HG02623 (cell line): ENCODE measurements around the gene MYO15A.

Source experiments
- ATAC-seq: cut with Tn5 transposase; IDR thresholded peaks from one replicate; pipeline ENCODE4 v1.9.1; 2021; ENCODE audit warnings: moderate library complexity; ENCODE audit not compliant: unreplicated experiment

MYO15A gene, protein sequence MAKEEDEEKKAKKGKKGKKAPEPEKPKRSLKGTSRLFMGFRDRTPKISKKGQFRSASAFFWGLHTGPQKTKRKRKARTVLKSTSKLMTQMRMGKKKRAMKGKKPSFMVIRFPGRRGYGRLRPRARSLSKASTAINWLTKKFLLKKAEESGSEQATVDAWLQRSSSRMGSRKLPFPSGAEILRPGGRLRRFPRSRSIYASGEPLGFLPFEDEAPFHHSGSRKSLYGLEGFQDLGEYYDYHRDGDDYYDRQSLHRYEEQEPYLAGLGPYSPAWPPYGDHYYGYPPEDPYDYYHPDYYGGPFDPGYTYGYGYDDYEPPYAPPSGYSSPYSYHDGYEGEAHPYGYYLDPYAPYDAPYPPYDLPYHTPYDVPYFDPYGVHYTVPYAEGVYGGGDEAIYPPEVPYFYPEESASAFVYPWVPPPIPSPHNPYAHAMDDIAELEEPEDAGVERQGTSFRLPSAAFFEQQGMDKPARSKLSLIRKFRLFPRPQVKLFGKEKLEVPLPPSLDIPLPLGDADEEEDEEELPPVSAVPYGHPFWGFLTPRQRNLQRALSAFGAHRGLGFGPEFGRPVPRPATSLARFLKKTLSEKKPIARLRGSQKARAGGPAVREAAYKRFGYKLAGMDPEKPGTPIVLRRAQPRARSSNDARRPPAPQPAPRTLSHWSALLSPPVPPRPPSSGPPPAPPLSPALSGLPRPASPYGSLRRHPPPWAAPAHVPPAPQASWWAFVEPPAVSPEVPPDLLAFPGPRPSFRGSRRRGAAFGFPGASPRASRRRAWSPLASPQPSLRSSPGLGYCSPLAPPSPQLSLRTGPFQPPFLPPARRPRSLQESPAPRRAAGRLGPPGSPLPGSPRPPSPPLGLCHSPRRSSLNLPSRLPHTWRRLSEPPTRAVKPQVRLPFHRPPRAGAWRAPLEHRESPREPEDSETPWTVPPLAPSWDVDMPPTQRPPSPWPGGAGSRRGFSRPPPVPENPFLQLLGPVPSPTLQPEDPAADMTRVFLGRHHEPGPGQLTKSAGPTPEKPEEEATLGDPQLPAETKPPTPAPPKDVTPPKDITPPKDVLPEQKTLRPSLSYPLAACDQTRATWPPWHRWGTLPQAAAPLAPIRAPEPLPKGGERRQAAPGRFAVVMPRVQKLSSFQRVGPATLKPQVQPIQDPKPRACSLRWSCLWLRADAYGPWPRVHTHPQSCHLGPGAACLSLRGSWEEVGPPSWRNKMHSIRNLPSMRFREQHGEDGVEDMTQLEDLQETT (N-terminal part only)

DNA sequence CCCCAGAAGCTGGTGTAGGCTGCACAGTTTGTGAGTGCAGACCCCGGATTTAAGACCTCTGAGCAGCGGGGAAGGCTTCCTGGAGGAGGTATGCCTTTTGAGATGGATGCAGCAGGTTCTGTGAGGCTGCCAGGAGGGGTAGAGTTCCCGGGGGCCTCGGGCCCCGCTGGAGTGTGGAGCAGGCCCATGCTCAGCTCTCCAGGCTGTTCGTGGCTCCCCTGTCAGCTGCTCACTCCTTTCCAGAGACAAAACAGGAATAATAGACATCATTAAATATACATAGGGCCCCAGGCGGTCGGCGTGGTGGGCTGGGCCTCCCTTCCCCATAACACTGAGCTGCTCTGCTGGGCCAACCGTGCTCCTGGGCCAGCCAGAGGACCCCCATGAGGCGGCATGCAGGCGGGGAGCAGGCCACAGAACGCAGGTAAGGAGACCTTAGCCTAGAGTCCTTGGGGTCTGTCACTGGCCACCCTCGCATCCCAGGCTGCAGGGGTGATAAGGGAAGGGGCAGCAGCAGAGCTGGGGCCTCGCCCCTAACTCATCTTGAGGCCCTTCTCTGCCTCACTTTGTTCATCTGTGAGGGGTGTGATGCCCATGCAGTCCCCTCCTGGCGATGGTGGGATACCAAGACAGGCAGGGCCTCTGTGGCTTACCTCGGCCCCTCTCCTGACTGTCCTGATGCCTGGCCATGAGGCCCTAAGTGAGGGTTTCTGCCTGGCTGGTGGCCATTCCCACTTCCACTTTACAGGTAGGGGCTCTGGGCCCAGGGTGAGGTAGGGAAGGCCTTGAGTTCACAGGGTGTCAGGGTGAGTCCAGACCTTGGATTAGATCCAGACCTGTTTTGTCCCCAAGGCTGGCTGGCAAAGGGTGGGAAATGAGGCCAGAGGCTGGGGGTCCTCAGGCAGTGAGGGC lies at the start of gene MYO15A:
TSS of gene MYO15A (plus strand) at position 356 of the 912 bp plus-strand sequence. CDS start 10,045 bp downstream, outside the sequence.
- no peak for ATAC-seq

GRCh38 chr17:18059283-18059682 lies 49.3 kb upstream of the MYO15A start:
- ATAC-seq: no peak

DNA sequence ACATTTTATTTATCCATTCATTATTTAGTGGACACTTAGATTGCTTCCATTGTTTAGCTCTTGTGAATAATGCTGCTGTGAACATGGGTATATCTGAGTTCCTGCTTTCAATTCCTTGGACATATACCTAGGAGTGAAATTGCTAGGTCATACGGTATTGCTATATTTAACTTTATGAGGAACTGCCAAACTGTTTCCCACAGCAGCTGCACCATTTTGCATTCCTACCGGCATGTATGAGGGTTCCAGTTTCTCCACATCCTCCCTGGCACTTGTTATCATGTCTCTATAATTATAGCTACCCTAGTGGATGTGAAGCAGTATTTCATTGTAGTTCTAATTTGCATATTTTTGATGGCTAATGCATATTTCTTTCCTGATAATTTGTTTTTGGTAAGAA lies 44.5 kb upstream of the MYO15A start:
- no peak for ATAC-seq

DNA sequence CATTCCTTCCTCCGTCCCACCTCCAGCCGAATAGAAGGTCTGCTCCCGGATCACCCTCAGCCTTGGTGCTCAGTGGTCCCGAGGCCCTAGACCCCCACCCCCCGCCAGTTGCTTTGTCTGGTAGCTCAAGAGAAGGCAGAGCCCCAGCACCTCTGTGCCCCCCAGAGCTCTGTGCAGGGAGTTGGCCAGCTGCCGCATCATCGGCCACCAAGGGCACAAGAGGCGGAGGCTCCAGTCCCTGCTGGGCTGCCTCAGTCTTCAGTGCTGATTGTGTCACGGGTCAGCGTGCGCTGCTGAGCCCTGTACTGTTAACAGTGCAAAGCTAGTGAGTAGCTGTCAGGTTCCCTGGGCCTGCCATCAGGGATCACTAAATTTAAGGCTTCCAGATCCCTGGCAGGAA lies 43.0 kb upstream of the MYO15A start:
- no peak for ATAC-seq

GRCh38 chr17:18066866-18067265 lies 41.7 kb upstream of the MYO15A start:
- ATAC-seq: no peak

- ATAC-seq: no peak
These were observed 39.5 kb upstream of the MYO15A start for GRCh38 chr17:18069101-18069500.

- ATAC-seq: no peak
These were observed 37.7 kb upstream of the MYO15A start for GRCh38 chr17:18070861-18071340.

DNA sequence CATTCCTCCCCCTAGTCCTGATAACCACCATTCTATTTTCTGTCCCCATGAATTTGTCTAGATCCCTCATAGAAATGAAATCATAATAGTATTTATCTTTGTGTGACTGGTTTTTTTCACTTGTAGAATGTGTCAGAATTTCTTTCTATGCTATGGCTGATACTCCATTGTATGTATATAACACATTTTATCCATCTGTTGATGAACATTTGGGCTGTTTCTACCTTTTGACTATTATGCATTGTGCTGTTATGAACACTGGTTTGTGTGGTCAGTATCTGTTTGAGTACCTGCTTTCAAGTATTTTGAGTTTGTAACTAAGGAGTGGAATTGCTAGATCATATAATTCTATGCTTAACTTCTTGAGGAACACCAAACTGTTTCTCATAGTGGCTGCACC lies 36.8 kb upstream of the MYO15A start:
- no peak for ATAC-seq

- no peak for ATAC-seq
These were observed 33.8 kb upstream of the MYO15A start for GRCh38 chr17:18074566-18075272.

GRCh38 chr17:18076936-18077335 lies 31.6 kb upstream of the MYO15A start:
- no peak for ATAC-seq

- ATAC-seq: no peak
These were observed 29.0 kb upstream of the MYO15A start for GRCh38 chr17:18079543-18079942.

DNA sequence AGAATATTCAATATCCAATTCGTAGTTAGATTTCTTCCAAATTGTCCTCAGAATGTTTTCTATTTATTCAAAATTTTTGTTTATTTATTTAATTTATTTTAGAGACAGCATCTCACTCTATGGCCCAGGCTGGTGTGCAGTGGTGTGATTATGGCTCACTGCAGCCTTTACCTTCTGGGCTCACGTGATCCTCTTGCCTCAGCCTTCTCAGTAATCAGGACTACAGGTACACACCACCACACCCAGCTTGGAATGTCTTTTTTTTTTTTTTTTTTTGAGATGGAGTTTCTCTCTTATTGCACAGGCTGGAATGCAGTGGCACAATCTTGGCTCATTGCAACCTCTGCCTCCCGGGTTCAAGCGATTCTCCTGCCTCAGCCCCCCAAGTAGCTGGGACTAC lies 24.3 kb upstream of the MYO15A start:
- no peak for ATAC-seq

GRCh38 chr17:18087610-18088491 lies 20.7 kb upstream of the MYO15A start, which contains the start of gene DRG2:
TSS of gene DRG2 (plus strand) at chr17:18087948. CDS start at chr17:18088024, 76 bp downstream.
- ATAC-seq: peak; percentile 77

DNA sequence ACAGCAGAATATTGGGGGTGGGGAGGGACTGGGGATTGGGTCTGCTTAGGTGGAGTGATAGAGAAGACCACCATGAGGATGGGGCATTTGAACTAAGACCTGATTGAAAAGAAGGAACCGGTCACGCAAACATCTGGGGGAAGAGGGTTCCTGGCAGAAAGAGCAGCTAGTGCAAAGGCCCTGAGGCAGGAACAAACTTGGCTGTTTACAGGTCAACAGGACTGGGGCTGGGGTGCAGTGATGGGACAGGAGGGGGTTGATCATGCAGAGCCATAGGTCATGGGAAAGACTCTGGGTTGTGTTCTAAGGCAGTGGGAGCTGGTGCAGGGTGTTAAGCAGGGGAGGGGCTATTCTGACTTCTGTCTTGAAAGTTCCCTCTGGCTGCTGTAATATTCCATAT lies 18.9 kb upstream of the MYO15A start:
- no peak for ATAC-seq

- ATAC-seq: no peak
These were observed 14.7 kb upstream of the MYO15A start for GRCh38 chr17:18093616-18094408.

GRCh38 chr17:18094409-18094807 lies 14.1 kb upstream of the MYO15A start:
- ATAC-seq: no peak

GRCh38 chr17:18099516-18099915 lies 9.0 kb upstream of the MYO15A start:
- ATAC-seq: no peak
